Thyroid gland (tissue), 4 donors: ENCODE results near the gene IQGAP2.

ENCODE experiments used
- POLR2A ChIP-seq, 2 donors: fragments of 450-650 bp; IDR thresholded peaks; one replicate each; pipeline ENCODE4 v1.6.1; 2017; ENCODE audit warnings: antibody characterized with exemption in 2 of 2, mild to moderate bottlenecking in 2 of 2, moderate library complexity in 1 of 2
- TF ChIP-seq, protein P1 (sequence below), 6 experiments: fragments of 200-600 bp in 3 of 6; fragments of 450-650 bp in 3 of 6; sonication (generic) in 3 of 6; IDR thresholded peaks; one replicate each; pipeline ENCODE4 v1.5.1; 2016 to 2019; ENCODE audit warnings: antibody characterized with exemption in 6 of 6, mild to moderate bottlenecking in 2 of 6, inconsistent platforms in 1 of 6, moderate library complexity in 1 of 6

- TF ChIP-seq, protein P1, sequence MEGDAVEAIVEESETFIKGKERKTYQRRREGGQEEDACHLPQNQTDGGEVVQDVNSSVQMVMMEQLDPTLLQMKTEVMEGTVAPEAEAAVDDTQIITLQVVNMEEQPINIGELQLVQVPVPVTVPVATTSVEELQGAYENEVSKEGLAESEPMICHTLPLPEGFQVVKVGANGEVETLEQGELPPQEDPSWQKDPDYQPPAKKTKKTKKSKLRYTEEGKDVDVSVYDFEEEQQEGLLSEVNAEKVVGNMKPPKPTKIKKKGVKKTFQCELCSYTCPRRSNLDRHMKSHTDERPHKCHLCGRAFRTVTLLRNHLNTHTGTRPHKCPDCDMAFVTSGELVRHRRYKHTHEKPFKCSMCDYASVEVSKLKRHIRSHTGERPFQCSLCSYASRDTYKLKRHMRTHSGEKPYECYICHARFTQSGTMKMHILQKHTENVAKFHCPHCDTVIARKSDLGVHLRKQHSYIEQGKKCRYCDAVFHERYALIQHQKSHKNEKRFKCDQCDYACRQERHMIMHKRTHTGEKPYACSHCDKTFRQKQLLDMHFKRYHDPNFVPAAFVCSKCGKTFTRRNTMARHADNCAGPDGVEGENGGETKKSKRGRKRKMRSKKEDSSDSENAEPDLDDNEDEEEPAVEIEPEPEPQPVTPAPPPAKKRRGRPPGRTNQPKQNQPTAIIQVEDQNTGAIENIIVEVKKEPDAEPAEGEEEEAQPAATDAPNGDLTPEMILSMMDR (IDR thresholded peaks at IDR 0.05): no peak
- no peak for TF ChIP-seq POLR2A (IDR thresholded peaks at IDR 0.05)
Observed at GRCh38 chr5:76688836-76689235, 285.8 kb downstream of the IQGAP2 start.
